ENCODE data around the gene FRMPD3. TPM values are rescaled to one million over a fixed set of nuclear protein-coding genes. Genes with fewer than 3 reads are reported as not detected.

The FRMPD3 gene
- total RNA-seq (2014; rRNA removed; shearing (Covaris generic)) (1.4 and 1.8 TPM in 2 replicates), polyA plus RNA-seq (2016; fragmentation: Nextera tagmentation; extraction: Ambion mirVana) (0.11 and 0.16 TPM in 2 replicates)
- long read RNA-seq: 0 reads

DNA sequence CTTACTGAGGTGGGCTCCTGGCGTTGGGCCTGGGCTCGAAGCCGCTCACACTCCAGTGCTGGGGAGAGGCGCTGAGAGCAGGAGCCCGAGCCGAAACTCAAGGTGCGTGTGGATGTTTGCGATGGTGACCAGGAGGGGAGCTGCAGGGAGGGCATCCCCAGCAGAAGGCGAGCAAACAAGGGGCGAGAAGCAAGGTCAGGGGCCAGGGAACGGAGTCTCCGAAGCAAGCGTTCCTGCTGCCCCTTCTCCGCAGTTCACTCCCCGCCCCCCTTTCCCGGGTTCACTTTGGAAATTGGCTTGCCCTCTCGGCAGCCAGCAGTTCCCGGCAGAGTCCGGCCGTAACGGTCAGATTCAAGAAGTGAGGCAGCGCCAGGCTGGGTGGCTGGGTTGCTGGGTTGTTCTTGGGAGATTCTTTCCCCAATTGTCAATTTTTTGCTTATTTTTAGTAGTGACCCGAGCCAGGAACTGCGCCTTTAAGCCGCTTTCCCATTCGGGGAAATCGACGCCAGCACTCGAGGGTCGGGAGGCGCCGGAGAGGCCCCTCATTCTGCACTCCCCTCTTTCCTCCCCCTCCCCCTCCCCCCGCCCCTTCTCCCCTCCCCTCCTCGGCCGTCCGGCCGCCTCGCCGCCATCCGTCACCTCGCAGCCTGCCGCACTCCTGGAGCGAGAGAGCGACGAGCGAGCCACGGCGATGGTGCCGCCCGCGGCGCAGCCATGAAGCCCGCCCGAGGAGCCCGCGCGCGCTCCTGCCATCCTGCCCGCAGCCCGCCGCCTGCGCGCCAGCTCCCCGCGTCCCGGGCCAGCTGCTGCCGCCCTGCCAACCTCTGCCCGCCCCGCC, at the start of gene FRMPD3:
Gene FRMPD3 (plus strand): TSS at position 655 of the 838 bp plus-strand sequence. CDS start 76,937 bp downstream, outside the sequence.
- peaks cover 22% of the 10 kb centered on the region for H3K27me3 Mint-ChIP-seq (ENCODE audit: insufficient read depth, low read depth, poor library complexity)
- peaks cover 29% of the 10 kb centered on the region for H3K27me3 ChIP-seq (ENCODE audit: insufficient read depth)
- peak within 1 kb of the TSS; percentile 90 for H2AFZ ChIP-seq
- H3F3A ChIP-seq (replicated peaks; ENCODE audit: low read depth): no peaks in the 10 kb centered on the region
- H3K4me3 ChIP-seq: peak within 1 kb of the TSS; percentile 65
- peak within 1 kb of the TSS; percentile 82 for H3K4me2 ChIP-seq
- H3K36me3 Mint-ChIP-seq (ENCODE audit: low read depth): no peaks in the 10 kb centered on the region
- no peaks in the 10 kb centered on the region for H4K20me1 ChIP-seq (replicated peaks; ENCODE audit: insufficient read depth)
- H3K27ac Mint-ChIP-seq: no peak within 1 kb of the TSS
- H3K27ac ChIP-seq (ENCODE audit: low read depth): no peak within 1 kb of the TSS
- peaks cover 11% of the 10 kb centered on the region; the same call in 1 of the 2 replicates for H3K4me1 ChIP-seq (ENCODE audit: insufficient read depth)
- DNase-seq (ENCODE audit: low spot score): peak; percentile 59
- H3K4me3 Mint-ChIP-seq: peak within 1 kb of the TSS; percentile 81
- no peaks in the 10 kb centered on the region for H3K9me3 Mint-ChIP-seq
- no peaks in the 10 kb centered on the region for H3K36me3 ChIP-seq (ENCODE audit: insufficient read depth)
- peak; percentile 68 for ATAC-seq
- H3K4me1 Mint-ChIP-seq: peaks cover 39% of the 10 kb centered on the region
- H3K79me2 ChIP-seq (replicated peaks; ENCODE audit: insufficient read depth): no peaks in the 10 kb centered on the region
- TF ChIP-seq, protein P1, sequence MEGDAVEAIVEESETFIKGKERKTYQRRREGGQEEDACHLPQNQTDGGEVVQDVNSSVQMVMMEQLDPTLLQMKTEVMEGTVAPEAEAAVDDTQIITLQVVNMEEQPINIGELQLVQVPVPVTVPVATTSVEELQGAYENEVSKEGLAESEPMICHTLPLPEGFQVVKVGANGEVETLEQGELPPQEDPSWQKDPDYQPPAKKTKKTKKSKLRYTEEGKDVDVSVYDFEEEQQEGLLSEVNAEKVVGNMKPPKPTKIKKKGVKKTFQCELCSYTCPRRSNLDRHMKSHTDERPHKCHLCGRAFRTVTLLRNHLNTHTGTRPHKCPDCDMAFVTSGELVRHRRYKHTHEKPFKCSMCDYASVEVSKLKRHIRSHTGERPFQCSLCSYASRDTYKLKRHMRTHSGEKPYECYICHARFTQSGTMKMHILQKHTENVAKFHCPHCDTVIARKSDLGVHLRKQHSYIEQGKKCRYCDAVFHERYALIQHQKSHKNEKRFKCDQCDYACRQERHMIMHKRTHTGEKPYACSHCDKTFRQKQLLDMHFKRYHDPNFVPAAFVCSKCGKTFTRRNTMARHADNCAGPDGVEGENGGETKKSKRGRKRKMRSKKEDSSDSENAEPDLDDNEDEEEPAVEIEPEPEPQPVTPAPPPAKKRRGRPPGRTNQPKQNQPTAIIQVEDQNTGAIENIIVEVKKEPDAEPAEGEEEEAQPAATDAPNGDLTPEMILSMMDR (conservative IDR thresholded peaks at IDR 0.05; ENCODE audit: low read depth in 2 of 2): 0 out of 4 replicates have a peak, but pooled peaks of 1 of the 2 experiments have one; percentile 0
- TF ChIP-seq ZNF331 (CRISPR knock-in tag; IDR thresholded peaks at IDR 0.05; ENCODE audit: low read depth): no peak
- no peaks in the 10 kb centered on the region for H3K9me2 ChIP-seq (ENCODE audit: insufficient read depth)

DNA sequence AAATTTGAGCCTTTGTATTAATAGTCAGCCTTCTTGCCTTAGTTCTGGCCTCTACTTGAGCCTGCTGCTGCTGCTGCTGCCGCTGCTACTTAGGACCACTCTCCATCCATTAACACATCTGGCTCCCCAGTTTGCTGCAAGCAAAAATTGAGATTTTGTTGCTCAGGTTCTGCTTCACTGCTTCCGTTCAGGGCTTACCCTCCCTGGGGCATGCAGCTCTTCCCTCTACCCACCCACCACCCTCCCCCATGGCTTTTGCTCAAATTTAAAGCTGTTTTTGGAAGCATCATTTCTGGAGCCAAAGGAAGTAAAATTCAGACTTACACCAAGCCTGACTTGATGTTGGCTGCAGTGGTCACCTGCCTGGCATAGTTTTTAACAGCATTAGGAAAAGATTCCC, 28.9 kb upstream of the FRMPD3 start:
- Histone ChIP-seq H3K9me2 (ENCODE audit: insufficient read depth) (no peaks in the 10 kb centered on the region), H2AFZ (no peak overlapping the region), H3K4me3 (no peak overlapping the region), H3K36me3 (ENCODE audit: insufficient read depth) (no peaks in the 10 kb centered on the region), H3K4me2 (no peak overlapping the region), H3K79me2 (replicated peaks; ENCODE audit: insufficient read depth) (no peaks in the 10 kb centered on the region), H3K4me1 (ENCODE audit: insufficient read depth) (no peaks in the 10 kb centered on the region), H4K20me1 (replicated peaks; ENCODE audit: insufficient read depth) (no peaks in the 10 kb centered on the region), H3K27ac (ENCODE audit: low read depth) (no peak overlapping the region), H3K27me3 (ENCODE audit: insufficient read depth) (no peaks in the 10 kb centered on the region), H3F3A (replicated peaks; ENCODE audit: low read depth) (no peaks in the 10 kb centered on the region)
- no peak overlapping the region for H3K27ac Mint-ChIP-seq
- ATAC-seq (no peak), DNase-seq (ENCODE audit: low spot score) (no peak)
- H3K9me3 Mint-ChIP-seq: peaks cover under 1% of the 10 kb centered on the region; the same call in 2 of the 3 replicates
- H3K4me1 Mint-ChIP-seq: peaks cover 6% of the 10 kb centered on the region; the same call in 1 of the 3 replicates
- H3K27me3 Mint-ChIP-seq (ENCODE audit: insufficient read depth, low read depth, poor library complexity): no peaks in the 10 kb centered on the region
- H3K4me3 Mint-ChIP-seq: no peak overlapping the region
- H3K36me3 Mint-ChIP-seq (ENCODE audit: low read depth): no peaks in the 10 kb centered on the region
- TF ChIP-seq, protein P1 (conservative IDR thresholded peaks at IDR 0.05; ENCODE audit: low read depth in 2 of 2): no peak
- TF ChIP-seq JUNB (IDR thresholded peaks at IDR 0.05; ENCODE audit: unreplicated experiment) (no peak), NANOG (IDR thresholded peaks at IDR 0.05; ENCODE audit: borderline replicate concordance) (no peak), ZNF331 (CRISPR knock-in tag; IDR thresholded peaks at IDR 0.05; ENCODE audit: low read depth) (no peak), ZNF114 (CRISPR knock-in tag; IDR thresholded peaks at IDR 0.05) (no peak), CREB1 (CRISPR knock-in tag; IDR thresholded peaks at IDR 0.05; ENCODE audit: low read depth) (no peak), EZH2phosphoT487 (IDR thresholded peaks at IDR 0.05; ENCODE audit: unreplicated experiment) (no peak), POLR2AphosphoS5 (IDR thresholded peaks at IDR 0.05; ENCODE audit: low read depth) (no peak)
- TF ChIP-seq, protein P2, sequence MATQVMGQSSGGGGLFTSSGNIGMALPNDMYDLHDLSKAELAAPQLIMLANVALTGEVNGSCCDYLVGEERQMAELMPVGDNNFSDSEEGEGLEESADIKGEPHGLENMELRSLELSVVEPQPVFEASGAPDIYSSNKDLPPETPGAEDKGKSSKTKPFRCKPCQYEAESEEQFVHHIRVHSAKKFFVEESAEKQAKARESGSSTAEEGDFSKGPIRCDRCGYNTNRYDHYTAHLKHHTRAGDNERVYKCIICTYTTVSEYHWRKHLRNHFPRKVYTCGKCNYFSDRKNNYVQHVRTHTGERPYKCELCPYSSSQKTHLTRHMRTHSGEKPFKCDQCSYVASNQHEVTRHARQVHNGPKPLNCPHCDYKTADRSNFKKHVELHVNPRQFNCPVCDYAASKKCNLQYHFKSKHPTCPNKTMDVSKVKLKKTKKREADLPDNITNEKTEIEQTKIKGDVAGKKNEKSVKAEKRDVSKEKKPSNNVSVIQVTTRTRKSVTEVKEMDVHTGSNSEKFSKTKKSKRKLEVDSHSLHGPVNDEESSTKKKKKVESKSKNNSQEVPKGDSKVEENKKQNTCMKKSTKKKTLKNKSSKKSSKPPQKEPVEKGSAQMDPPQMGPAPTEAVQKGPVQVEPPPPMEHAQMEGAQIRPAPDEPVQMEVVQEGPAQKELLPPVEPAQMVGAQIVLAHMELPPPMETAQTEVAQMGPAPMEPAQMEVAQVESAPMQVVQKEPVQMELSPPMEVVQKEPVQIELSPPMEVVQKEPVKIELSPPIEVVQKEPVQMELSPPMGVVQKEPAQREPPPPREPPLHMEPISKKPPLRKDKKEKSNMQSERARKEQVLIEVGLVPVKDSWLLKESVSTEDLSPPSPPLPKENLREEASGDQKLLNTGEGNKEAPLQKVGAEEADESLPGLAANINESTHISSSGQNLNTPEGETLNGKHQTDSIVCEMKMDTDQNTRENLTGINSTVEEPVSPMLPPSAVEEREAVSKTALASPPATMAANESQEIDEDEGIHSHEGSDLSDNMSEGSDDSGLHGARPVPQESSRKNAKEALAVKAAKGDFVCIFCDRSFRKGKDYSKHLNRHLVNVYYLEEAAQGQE (IDR thresholded peaks at IDR 0.05; ENCODE audit: unreplicated experiment): no peak

Data from GM23338 (cell line).